ENCODE data around the gene FANCC.

FANCC gene

GRCh38 chr9:95093586-95093985 is 223.9 kb downstream of the FANCC start:
- no peak overlapping the region for H3K4me3 ChIP-seq (ENCODE audit: low read length)
- no peak for TF ChIP-seq ZNF274 (IDR thresholded peaks at IDR 0.05; ENCODE audit: low read depth, low read length)

- no peak for TF ChIP-seq ZNF274 (IDR thresholded peaks at IDR 0.05; ENCODE audit: low read depth, low read length)
- no peak overlapping the region for H3K4me3 ChIP-seq (ENCODE audit: low read length)
Measured at GRCh38 chr9:95092262-95093072, 225.0 kb downstream of the FANCC start.

- H3K4me3 ChIP-seq (ENCODE audit: low read length) = no peak overlapping the region
- no peak for TF ChIP-seq ZNF274 (IDR thresholded peaks at IDR 0.05; ENCODE audit: low read depth, low read length)
Measured at GRCh38 chr9:95091601-95092261, 225.8 kb downstream of the FANCC start.

- TF ChIP-seq ZNF274 (IDR thresholded peaks at IDR 0.05; ENCODE audit: low read depth, low read length) = no peak
- H3K4me3 ChIP-seq (ENCODE audit: low read length) = no peak overlapping the region
Measured at GRCh38 chr9:95090871-95091577, 226.5 kb downstream of the FANCC start.

GRCh38 chr9:95090023-95090791 is 227.3 kb downstream of the FANCC start:
- H3K4me3 ChIP-seq (ENCODE audit: low read length) = no peak overlapping the region
- TF ChIP-seq ZNF274 (IDR thresholded peaks at IDR 0.05; ENCODE audit: low read depth, low read length) = no peak

GRCh38 chr9:95089257-95090022 is 228.1 kb downstream of the FANCC start:
- no peak overlapping the region for H3K4me3 ChIP-seq (ENCODE audit: low read length)
- TF ChIP-seq ZNF274 (IDR thresholded peaks at IDR 0.05; ENCODE audit: low read depth, low read length) = no peak

GRCh38 chr9:95088421-95089161 is 228.9 kb downstream of the FANCC start:
- no peak for TF ChIP-seq ZNF274 (IDR thresholded peaks at IDR 0.05; ENCODE audit: low read depth, low read length)
- no peak overlapping the region for H3K4me3 ChIP-seq (ENCODE audit: low read length)

- no peak for TF ChIP-seq ZNF274 (IDR thresholded peaks at IDR 0.05; ENCODE audit: low read depth, low read length)
Measured at GRCh38 chr9:95087659-95088242, 229.8 kb downstream of the FANCC start.

GRCh38 chr9:95086564-95086955 is 230.9 kb downstream of the FANCC start:
- TF ChIP-seq ZNF274 (IDR thresholded peaks at IDR 0.05; ENCODE audit: low read depth, low read length) = no peak

More at GRCh38 chr9:95087659-95088242, 229.8 kb downstream of the FANCC start:
- no peak overlapping the region for H3K4me3 ChIP-seq (ENCODE audit: low read length)

GRCh38 chr9:95085861-95086563 is 231.5 kb downstream of the FANCC start:
- TF ChIP-seq ZNF274 (IDR thresholded peaks at IDR 0.05; ENCODE audit: low read depth, low read length) = no peak
- no peak overlapping the region for H3K4me3 ChIP-seq (ENCODE audit: low read length)

More at GRCh38 chr9:95086564-95086955, 230.9 kb downstream of the FANCC start:
- H3K4me3 ChIP-seq (ENCODE audit: low read length) = no peak overlapping the region

GRCh38 chr9:95085036-95085770 is 232.3 kb downstream of the FANCC start:
- no peak for TF ChIP-seq ZNF274 (IDR thresholded peaks at IDR 0.05; ENCODE audit: low read depth, low read length)
- H3K4me3 ChIP-seq (ENCODE audit: low read length) = no peak overlapping the region
